NT2/D1 (cell line): Measurements from ENCODE around the gene UBXN6.

Experiments
- DNase-seq: peaks from one replicate; pipeline ENCODE4 v3.0.0-alpha.2; 2011; ENCODE audit warnings: low read depth, low spot score
- H3K27me3 ChIP-seq: 2 replicates; pipeline ENCODE4 v1.6.0; 2011; ENCODE audit warnings: mild to moderate bottlenecking; ENCODE audit not compliant: insufficient read length, insufficient read depth
- H3K36me3 ChIP-seq: 2 replicates; pipeline ENCODE4 v1.6.1; 2011; ENCODE audit warnings: mild to moderate bottlenecking, low read length, mixed read lengths; ENCODE audit not compliant: insufficient read depth, insufficient read length
- H3K4me1 ChIP-seq: 2 replicates; pipeline ENCODE4 v1.5.1; 2011; ENCODE audit not compliant: insufficient read depth, insufficient read length
- H3K4me3 ChIP-seq: 2 replicates; pipeline ENCODE4 v1.5.1; 2011; ENCODE audit warnings: low read depth; ENCODE audit not compliant: insufficient read length
- H3K9ac ChIP-seq: 2 replicates; pipeline ENCODE4 v1.6.0; 2011; ENCODE audit warnings: low read depth; ENCODE audit not compliant: insufficient read length
- H3K9me3 ChIP-seq: 2 replicates; pipeline ENCODE4 v1.5.1; 2011; ENCODE audit warnings: mild to moderate bottlenecking, low read length; ENCODE audit not compliant: insufficient read depth
- SUZ12 ChIP-seq: IDR thresholded peaks from 2 replicates; pipeline ENCODE4 v1.6.1; 2011; ENCODE audit not compliant: insufficient read length, insufficient read depth; ENCODE audit errors: extremely low read depth
- YY1 ChIP-seq: IDR thresholded peaks from 2 replicates; pipeline ENCODE4 v1.6.1; 2011; ENCODE audit not compliant: insufficient read length, insufficient read depth
- ZNF274 ChIP-seq: IDR thresholded peaks from 2 replicates; pipeline ENCODE4 v1.6.1; 2011; ENCODE audit warnings: mild to moderate bottlenecking, low read depth, low read length

UBXN6 gene

GRCh38 chr19:4464815-4465581 lies 7.4 kb upstream of the UBXN6 start:
- Histone ChIP-seq H3K9ac (no peak overlapping the region), H3K9me3 (no peaks in the 10 kb centered on the region), H3K27me3 (no peaks in the 10 kb centered on the region), H3K36me3 (no peaks in the 10 kb centered on the region), H3K4me1 (no peaks in the 10 kb centered on the region), H3K4me3 (no peak overlapping the region)
- DNase-seq: no peak
- no peak for TF ChIP-seq ZNF274
- no peak for TF ChIP-seq YY1
- no peak for TF ChIP-seq SUZ12

- Histone ChIP-seq H3K27me3 (no peaks in the 10 kb centered on the region), H3K9ac (peak overlapping the region; percentile 88)
Measured at GRCh38 chr19:4456843-4457653, 546 bp downstream of the UBXN6 start.

GRCh38 chr19:4456476-4456842 lies 1.1 kb downstream of the UBXN6 start:
- DNase-seq: no peak
- TF ChIP-seq YY1: no peak
- no peak for TF ChIP-seq SUZ12
- no peak for TF ChIP-seq ZNF274
- H3K4me1 ChIP-seq: peaks cover 24% of the 10 kb centered on the region

More at GRCh38 chr19:4456843-4457653, 546 bp downstream of the UBXN6 start:
- no peak for TF ChIP-seq YY1
- no peak for TF ChIP-seq ZNF274
- no peak for TF ChIP-seq SUZ12
- DNase-seq: peak; percentile 55
- Histone ChIP-seq H3K4me3 (peak overlapping the region; percentile 80), H3K36me3 (peaks cover 24% of the 10 kb centered on the region), H3K9me3 (no peaks in the 10 kb centered on the region), H3K4me1 (peaks cover 24% of the 10 kb centered on the region)

GRCh38 chr19:4455719-4456475 lies 1.7 kb downstream of the UBXN6 start:
- H3K36me3 ChIP-seq: peaks cover 32% of the 10 kb centered on the region
- H3K4me1 ChIP-seq: peaks cover 24% of the 10 kb centered on the region
- H3K9ac ChIP-seq: peak overlapping the region; percentile 88
- no peak for DNase-seq
- H3K4me3 ChIP-seq: peak overlapping the region; percentile 80
- TF ChIP-seq YY1 (no peak), SUZ12 (no peak), ZNF274 (no peak)
- H3K27me3 ChIP-seq: no peaks in the 10 kb centered on the region
- H3K9me3 ChIP-seq: no peaks in the 10 kb centered on the region

More at GRCh38 chr19:4456476-4456842, 1.1 kb downstream of the UBXN6 start:
- peak overlapping the region; percentile 88 for H3K9ac ChIP-seq
- peaks cover 29% of the 10 kb centered on the region for H3K36me3 ChIP-seq
- H3K9me3 ChIP-seq: no peaks in the 10 kb centered on the region
- no peaks in the 10 kb centered on the region for H3K27me3 ChIP-seq
- peak overlapping the region; percentile 80 for H3K4me3 ChIP-seq

GRCh38 chr19:4454747-4455718 lies 2.6 kb downstream of the UBXN6 start:
- Histone ChIP-seq H3K4me3 (no peak overlapping the region), H3K9ac (peak overlapping the region; percentile 88), H3K27me3 (no peaks in the 10 kb centered on the region), H3K4me1 (peaks cover 24% of the 10 kb centered on the region), H3K36me3 (peaks cover 32% of the 10 kb centered on the region), H3K9me3 (no peaks in the 10 kb centered on the region)
- no peak for TF ChIP-seq SUZ12
- TF ChIP-seq ZNF274: no peak
- TF ChIP-seq YY1: no peak
- DNase-seq: no peak
